Muscle of leg (tissue), 11 donors: ENCODE measurements around the gene CBX6. TPM values are rescaled to one million over a fixed set of nuclear protein-coding genes. Genes with fewer than 3 reads are reported as not detected.

Experiments used
- DNase-seq: peaks from one replicate; pipeline ENCODE4 v3.0.0; 2013
- H3K27ac ChIP-seq: one replicate; pipeline ENCODE4 v1.5.1; 2013; ENCODE audit warnings: mild to moderate bottlenecking, low read length, control low read depth
- H3K27me3 ChIP-seq: one replicate; pipeline ENCODE4 v1.6.1; 2013; ENCODE audit warnings: low read length; ENCODE audit not compliant: control insufficient read depth, insufficient read depth
- H3K36me3 ChIP-seq: one replicate; pipeline ENCODE4 v1.6.1; 2013; ENCODE audit warnings: low read length; ENCODE audit not compliant: control insufficient read depth, insufficient read depth
- H3K4me1 ChIP-seq: one replicate; pipeline ENCODE4 v1.6.1; 2013; ENCODE audit warnings: low read length; ENCODE audit not compliant: control insufficient read depth, insufficient read depth
- H3K4me3 ChIP-seq: one replicate; pipeline ENCODE4 v1.5.1; 2013; ENCODE audit warnings: low read length, control low read depth
- H3K9me3 ChIP-seq: replicated peaks from 2 replicates; pipeline ENCODE4 v1.6.1; 2013; ENCODE audit warnings: low read depth, low read length; ENCODE audit not compliant: control insufficient read depth
- WGBS: methylation state at CpG from one replicate; pipeline ENCODE4 v1.1.5; 2013; ENCODE audit warnings: missing lambda C conversion rate; ENCODE audit not compliant: insufficient coverage; 5-methylcytosine and 5-hydroxymethylcytosine counted together
- polyA plus RNA-seq, 8 donors: library from polyadenylated mRNA; unstranded; fragments of 120-200 nt; gene quantifications; one replicate each; pipeline versions ENCODE4 v1.2.1 to v1.2.3, GENCODE V29; 2013; ENCODE audit warnings: inconsistent platforms in 1 of 8, low replicate concordance in 1 of 8; ENCODE audit not compliant: insufficient read length in 8 of 8, insufficient read depth in 1 of 8
- total RNA-seq: library from RNA; stranded (reverse); fragments of 120-200 nt; gene quantifications from one replicate; pipeline ENCODE4 v1.2.4, GENCODE V29; 2013

The CBX6 gene
- total and polyA plus RNA-seq, 9 donors: 24.9 to 51.8 (median 34.8) TPM

DNA sequence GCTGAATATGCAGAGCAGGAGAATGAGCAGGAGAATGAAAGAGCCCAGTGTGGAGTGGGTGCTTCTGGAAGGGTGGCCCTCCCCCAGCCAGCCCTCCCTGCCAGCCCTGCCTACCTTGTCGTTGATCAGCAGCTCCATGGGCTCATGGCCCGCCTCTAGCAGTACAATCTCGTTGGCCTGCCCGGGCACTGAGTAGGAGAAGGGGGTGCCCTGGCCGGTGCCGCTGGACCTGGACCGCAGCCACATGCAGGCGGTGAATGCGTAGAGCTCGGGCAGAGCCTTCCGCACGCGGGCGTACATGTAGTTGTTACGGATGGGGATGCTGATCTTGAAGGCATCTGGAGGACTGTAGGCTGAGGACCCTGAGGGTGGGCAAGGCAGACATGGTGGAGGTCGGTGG, 45.6 kb downstream of the CBX6 start:
- Histone ChIP-seq H3K9me3 (no peaks in the 10 kb centered on the region), H3K36me3 (no peaks in the 10 kb centered on the region), H3K27me3 (no peaks in the 10 kb centered on the region), H3K4me1 (no peaks in the 10 kb centered on the region), H3K27ac (no peak overlapping the region), H3K4me3 (no peak overlapping the region)
- WGBS: 83% methylated on average over 15 of the region's 16 CpGs
- no peak for DNase-seq

DNA sequence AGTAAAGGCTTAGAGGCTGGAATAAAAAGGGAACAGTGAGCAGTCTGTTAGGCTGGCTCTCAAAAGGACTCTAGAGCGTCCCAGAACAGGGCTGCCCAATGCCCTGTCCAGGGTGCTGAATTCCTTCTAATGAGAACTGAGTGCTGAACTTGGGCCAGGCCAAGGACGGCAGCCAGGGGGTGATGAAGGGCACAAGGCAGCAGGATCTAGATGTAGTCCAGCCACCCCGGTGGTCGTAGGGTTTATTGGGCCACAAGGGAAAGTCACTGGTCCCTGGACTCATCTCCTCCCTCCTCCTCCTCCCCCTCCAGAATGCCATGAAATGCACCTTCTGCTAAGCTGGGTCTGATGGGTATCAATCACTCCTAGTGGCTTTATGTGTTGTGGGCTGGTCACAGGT, 47.4 kb downstream of the CBX6 start:
- Histone ChIP-seq H3K4me3 (no peak overlapping the region), H3K9me3 (no peaks in the 10 kb centered on the region), H3K27ac (no peak overlapping the region), H3K27me3 (no peaks in the 10 kb centered on the region), H3K4me1 (no peaks in the 10 kb centered on the region), H3K36me3 (no peaks in the 10 kb centered on the region)
- WGBS: 0% methylated on average over 2 of the region's 4 CpGs
- DNase-seq: peak; percentile 88

DNA sequence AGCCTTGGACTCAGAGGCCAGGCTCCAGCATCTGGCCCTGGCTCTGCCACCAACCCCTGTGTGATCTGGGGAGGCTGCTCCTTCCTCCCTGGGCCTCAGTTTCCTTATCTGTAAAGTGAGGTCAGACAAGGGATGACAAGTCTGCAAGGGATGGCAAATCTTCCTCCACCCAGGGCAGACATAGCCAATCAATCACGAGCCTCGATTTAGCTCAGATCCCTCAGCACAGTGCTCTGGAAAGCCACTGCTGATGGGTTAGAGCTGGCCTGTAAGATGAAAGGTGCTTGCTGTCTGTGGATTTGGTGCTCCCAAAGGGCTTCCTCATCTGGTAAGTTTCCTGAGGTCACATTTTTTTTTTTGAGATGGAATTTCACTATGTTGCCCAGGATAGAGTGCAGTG, 48.4 kb downstream of the CBX6 start:
- H3K9me3 ChIP-seq: no peaks in the 10 kb centered on the region
- no peak overlapping the region for H3K27ac ChIP-seq
- H3K4me3 ChIP-seq: no peak overlapping the region
- H3K27me3 ChIP-seq: no peaks in the 10 kb centered on the region
- DNase-seq: no peak
- no peaks in the 10 kb centered on the region for H3K4me1 ChIP-seq
- H3K36me3 ChIP-seq: no peaks in the 10 kb centered on the region
- WGBS: 80% methylated on average over 1 of the region's 2 CpGs

DNA sequence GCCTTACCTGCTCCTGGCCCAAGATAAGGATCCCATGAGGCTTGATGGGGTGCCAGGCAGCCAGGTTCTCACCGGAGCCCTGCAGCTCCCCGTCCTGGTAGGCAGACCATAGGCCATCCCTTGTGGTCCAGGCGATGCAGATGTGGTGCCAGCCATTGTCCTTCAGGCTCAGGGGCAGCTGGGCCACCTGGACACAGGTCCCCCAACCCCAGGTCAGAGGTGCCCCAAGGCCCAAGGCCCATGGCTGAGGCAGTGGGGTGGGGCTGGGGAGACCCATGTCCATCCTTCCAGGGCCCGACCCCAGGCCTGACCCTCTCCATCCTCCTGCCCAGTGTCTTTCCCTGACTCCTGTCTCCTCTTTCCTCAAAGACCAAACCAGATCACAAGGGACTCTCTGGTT, 48.9 kb downstream of the CBX6 start:
- 75% methylated on average over 3 of the region's 4 CpGs for WGBS
- Histone ChIP-seq H3K4me1 (no peaks in the 10 kb centered on the region), H3K36me3 (no peaks in the 10 kb centered on the region)

DNA sequence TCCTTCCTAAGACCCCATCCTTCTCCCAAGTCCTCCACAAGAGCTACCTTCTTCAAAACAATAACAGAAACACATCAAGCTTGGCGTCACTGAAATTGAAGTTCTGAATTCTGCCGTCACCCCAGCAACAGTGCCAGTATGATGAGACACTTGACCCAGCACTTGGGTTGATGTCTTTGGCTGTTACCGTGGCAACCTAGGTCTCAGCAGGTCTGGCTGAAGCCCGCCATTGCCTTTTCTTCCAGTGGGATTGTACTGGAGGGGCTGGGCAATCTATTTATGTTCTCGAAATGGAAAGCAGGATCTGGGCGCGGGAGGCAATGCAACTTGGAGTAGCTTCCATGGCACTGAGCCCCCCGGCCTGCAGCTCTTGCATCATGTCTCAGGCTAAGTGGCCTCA, 52.0 kb downstream of the CBX6 start:
- no peak overlapping the region for H3K27ac ChIP-seq
- H3K9me3 ChIP-seq: no peaks in the 10 kb centered on the region
- no peaks in the 10 kb centered on the region for H3K4me1 ChIP-seq
- 80% methylated on average over 8 of the region's 8 CpGs for WGBS
- no peaks in the 10 kb centered on the region for H3K27me3 ChIP-seq
- H3K4me3 ChIP-seq: no peak overlapping the region
- DNase-seq: no peak
- no peaks in the 10 kb centered on the region for H3K36me3 ChIP-seq

More for the DNA sequence above, 48.9 kb downstream of the CBX6 start:
- H3K9me3 ChIP-seq: no peaks in the 10 kb centered on the region
- no peak overlapping the region for H3K4me3 ChIP-seq
- no peak overlapping the region for H3K27ac ChIP-seq
- no peak for DNase-seq
- H3K27me3 ChIP-seq: no peaks in the 10 kb centered on the region

DNA sequence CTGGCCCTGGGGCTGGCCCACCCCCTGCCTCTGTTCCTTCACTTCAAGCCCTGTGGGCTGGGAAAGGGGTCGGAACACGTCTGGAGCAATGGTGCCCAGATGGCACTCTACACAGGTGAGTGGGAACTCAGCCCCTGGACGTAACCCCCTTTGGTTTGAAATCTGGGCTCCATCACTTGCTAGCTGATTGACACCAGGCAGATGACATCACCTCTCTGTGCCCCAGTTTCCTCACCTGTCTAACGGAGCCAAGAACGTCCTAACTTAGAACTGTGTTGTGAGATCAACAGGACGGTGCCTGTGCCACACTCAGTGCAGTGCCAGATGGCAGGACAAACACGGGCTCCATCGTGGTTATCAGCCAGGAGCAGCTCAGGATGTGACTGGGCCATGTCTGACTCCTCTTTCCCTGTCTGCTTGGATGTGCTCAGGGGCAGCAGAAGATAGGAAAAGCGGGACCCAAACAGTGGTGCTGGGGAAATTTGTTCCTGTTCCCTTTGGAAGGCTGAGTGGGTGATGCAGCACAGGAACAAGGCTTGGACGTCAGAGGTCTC, 52.6 kb downstream of the CBX6 start:
- Histone ChIP-seq H3K9me3 (no peaks in the 10 kb centered on the region), H3K4me3 (no peak overlapping the region), H3K27ac (no peak overlapping the region), H3K36me3 (no peaks in the 10 kb centered on the region), H3K4me1 (no peaks in the 10 kb centered on the region), H3K27me3 (no peaks in the 10 kb centered on the region)
- DNase-seq: no peak
- 81% methylated on average over 8 of the region's 10 CpGs for WGBS

DNA sequence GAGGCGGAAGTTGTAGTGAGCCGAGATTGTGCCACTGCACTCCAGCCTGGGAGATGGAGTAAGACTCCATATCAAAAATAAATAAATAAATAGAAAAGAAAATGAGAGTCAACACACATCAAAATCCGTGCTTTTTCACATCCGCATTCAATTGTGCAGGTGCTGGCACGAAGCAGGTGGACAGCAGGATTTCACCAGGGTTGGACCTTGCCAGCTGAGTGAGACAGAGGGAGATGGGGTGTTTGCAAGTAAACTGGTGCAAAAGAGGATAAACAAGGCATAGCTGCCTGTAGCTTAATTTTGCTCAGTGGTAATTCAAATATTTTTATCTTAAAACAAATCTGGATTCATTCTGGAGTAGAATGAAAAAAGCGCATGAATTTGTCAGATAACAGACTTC, 54.8 kb downstream of the CBX6 start:
- Histone ChIP-seq H3K4me1 (no peaks in the 10 kb centered on the region), H3K9me3 (no peaks in the 10 kb centered on the region), H3K27me3 (peaks cover 2% of the 10 kb centered on the region), H3K27ac (no peak overlapping the region), H3K4me3 (no peak overlapping the region), H3K36me3 (no peaks in the 10 kb centered on the region)
- DNase-seq: no peak
- WGBS: 90% methylated on average over 3 of the region's 6 CpGs

DNA sequence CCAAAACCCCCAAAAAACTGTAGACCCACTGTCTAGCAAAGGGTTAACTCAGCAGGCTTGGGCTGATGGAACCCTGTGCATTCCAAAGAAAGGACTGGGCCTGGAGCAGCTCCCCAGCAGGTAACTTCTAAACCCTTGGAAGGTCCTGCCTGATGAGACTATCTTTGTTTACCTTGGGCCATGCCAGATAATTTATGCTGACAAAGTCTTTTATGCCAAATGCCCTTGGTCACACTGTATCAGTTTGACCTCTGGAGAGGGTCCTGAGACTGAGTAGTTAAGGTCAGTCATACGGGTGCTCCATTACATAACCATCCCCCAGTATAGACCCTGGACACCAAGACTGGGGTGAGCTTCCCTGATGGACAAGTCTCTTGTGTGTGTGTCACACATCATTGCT, 56.2 kb downstream of the CBX6 start:
- Histone ChIP-seq H3K9me3 (no peaks in the 10 kb centered on the region), H3K4me1 (no peaks in the 10 kb centered on the region), H3K27me3 (peaks cover 2% of the 10 kb centered on the region), H3K27ac (no peak overlapping the region), H3K36me3 (no peaks in the 10 kb centered on the region), H3K4me3 (no peak overlapping the region)
- DNase-seq: no peak
- no CpG with 5 or more reads among the region's 1 CpG for WGBS

Other genes starting within 250 kb of the CBX6 start
- 1.1 TPM for gene FAM227A, start 215.8 kb downstream of the CBX6 start, total RNA-seq
- gene FAM227A, start 215.8 kb downstream of the CBX6 start, polyA plus RNA-seq: 1 to 10 TPM in 2 of 8 donors, under 1 TPM in 6; 0.62 to 1.1 (median 0.83) TPM
- 19.8 TPM for gene CBY1, start 215.6 kb downstream of the CBX6 start, total RNA-seq
- 10 to 100 TPM; 29.0 to 43.7 (median 36.8) TPM for gene CBY1, start 215.6 kb downstream of the CBX6 start, polyA plus RNA-seq
- 60.0 TPM for gene TOMM22, start 190.3 kb downstream of the CBX6 start, total RNA-seq
- gene TOMM22, start 190.3 kb downstream of the CBX6 start, polyA plus RNA-seq: 10 to 100 TPM; 85.5 to 93.9 (median 89.3) TPM
- gene JOSD1, start 171.3 kb downstream of the CBX6 start, total RNA-seq: 32.0 TPM
- gene JOSD1, start 171.3 kb downstream of the CBX6 start, polyA plus RNA-seq: 10 to 100 TPM; 32.0 to 51.7 (median 38.4) TPM
- gene GTPBP1, start 166.3 kb downstream of the CBX6 start, total RNA-seq: 22.5 TPM
- 10 to 100 TPM; 27.2 to 45.3 (median 35.8) TPM for gene GTPBP1, start 166.3 kb downstream of the CBX6 start, polyA plus RNA-seq
- gene SUN2, start 116.2 kb downstream of the CBX6 start, total RNA-seq: 37.6 TPM
- 10 to 100 TPM; 44.4 to 63.8 (median 56.3) TPM for gene SUN2, start 116.2 kb downstream of the CBX6 start, polyA plus RNA-seq
- gene DNAL4, start 78.1 kb downstream of the CBX6 start, total RNA-seq: 15.0 TPM
- 10 to 100 TPM; 12.7 to 17.7 (median 14.8) TPM for gene DNAL4, start 78.1 kb downstream of the CBX6 start, polyA plus RNA-seq
- 2.2 TPM for gene NPTXR, start 28.2 kb downstream of the CBX6 start, total RNA-seq
- gene NPTXR, start 28.2 kb downstream of the CBX6 start, polyA plus RNA-seq: 1 to 10 TPM; 4.5 to 8.7 (median 5.9) TPM
- 0.13 TPM for gene APOBEC3A, start 85.4 kb upstream of the CBX6 start, total RNA-seq
- 1 to 10 TPM in 2 of 8 donors, under 1 TPM in 4, not detected in 2; 0.11 to 2.5 (median 0.57) TPM for gene APOBEC3A, start 85.4 kb upstream of the CBX6 start, polyA plus RNA-seq
- 1.7 TPM for gene APOBEC3B, start 110.1 kb upstream of the CBX6 start, total RNA-seq
- gene APOBEC3B, start 110.1 kb upstream of the CBX6 start, polyA plus RNA-seq: 1 to 10 TPM; 1.1 to 6.6 (median 4.8) TPM
- 1.5 TPM for gene APOBEC3C, start 142.0 kb upstream of the CBX6 start, total RNA-seq
- 10 to 100 TPM in 1 of 8 donors, 1 to 10 TPM in 7; 3.0 to 10.2 (median 5.9) TPM for gene APOBEC3C, start 142.0 kb upstream of the CBX6 start, polyA plus RNA-seq
- 1.0 TPM for gene APOBEC3D, start 148.9 kb upstream of the CBX6 start, total RNA-seq
- gene APOBEC3D, start 148.9 kb upstream of the CBX6 start, polyA plus RNA-seq: 1 to 10 TPM in 3 of 8 donors, under 1 TPM in 5; 0.57 to 1.9 (median 0.79) TPM
- gene APOBEC3F, start 168.6 kb upstream of the CBX6 start, total RNA-seq: 2.7 TPM
- 1 to 10 TPM; 2.7 to 4.6 (median 3.3) TPM for gene APOBEC3F, start 168.6 kb upstream of the CBX6 start, polyA plus RNA-seq
- gene APOBEC3G, start 205.1 kb upstream of the CBX6 start, total RNA-seq: 3.4 TPM
- gene APOBEC3G, start 205.1 kb upstream of the CBX6 start, polyA plus RNA-seq: 1 to 10 TPM; 2.6 to 5.4 (median 3.9) TPM
- gene APOBEC3H, start 225.0 kb upstream of the CBX6 start, total RNA-seq: not detected
- gene APOBEC3H, start 225.0 kb upstream of the CBX6 start, polyA plus RNA-seq: under 1 TPM in 1 of 8 donors, not detected in 7; 0.16 TPM